ENCODE results near the gene UGT1A3.

Gene UGT1A3

GRCh38 chr2:233801357-233802131 is 72.7 kb downstream of the UGT1A3 start:
- Histone ChIP-seq H3K27ac (ENCODE audit: low read depth, low read length) (no peak overlapping the region), H3K9me3 (ENCODE audit: control insufficient read depth in 5 of 5, low read length in 5 of 5) (no peaks in the 10 kb centered on the region), H3K27me3 (ENCODE audit: control insufficient read depth in 5 of 5, insufficient read depth in 4 of 5, low read length in 5 of 5) (peaks cover 0 to 3% (median 0%) of the 10 kb centered on the region in 5 donors), H3K4me3 (ENCODE audit: low read depth in 1 of 5, low read length in 5 of 5) (no peak overlapping the region), H3K9ac (ENCODE audit: low read length in 5 of 5) (no peak overlapping the region), H3K36me3 (ENCODE audit: control insufficient read depth in 5 of 5, insufficient read depth in 5 of 5, low read length in 5 of 5) (no peaks in the 10 kb centered on the region), H3K4me1 (ENCODE audit: control insufficient read depth in 5 of 5, insufficient read depth in 5 of 5, low read length in 5 of 5) (no peaks in the 10 kb centered on the region)

- Histone ChIP-seq H3K4me3 (ENCODE audit: low read depth in 1 of 5, low read length in 5 of 5) (no peak overlapping the region), H3K27me3 (ENCODE audit: control insufficient read depth in 5 of 5, insufficient read depth in 4 of 5, low read length in 5 of 5) (peaks cover 0 to 3% (median 0%) of the 10 kb centered on the region in 5 donors), H3K9ac (ENCODE audit: low read length in 5 of 5) (no peak overlapping the region), H3K4me1 (ENCODE audit: control insufficient read depth in 5 of 5, insufficient read depth in 5 of 5, low read length in 5 of 5) (no peaks in the 10 kb centered on the region), H3K36me3 (ENCODE audit: control insufficient read depth in 5 of 5, insufficient read depth in 5 of 5, low read length in 5 of 5) (no peaks in the 10 kb centered on the region), H3K27ac (ENCODE audit: low read depth, low read length) (no peak overlapping the region), H3K9me3 (ENCODE audit: control insufficient read depth in 5 of 5, low read length in 5 of 5) (no peaks in the 10 kb centered on the region)
These were observed 73.4 kb downstream of the UGT1A3 start for GRCh38 chr2:233802132-233802815.

GRCh38 chr2:233803292-233803911 is 74.6 kb downstream of the UGT1A3 start:
- H3K4me3 ChIP-seq (ENCODE audit: low read depth in 1 of 5, low read length in 5 of 5), result no peak overlapping the region
- H3K36me3 ChIP-seq (ENCODE audit: control insufficient read depth in 5 of 5, insufficient read depth in 5 of 5, low read length in 5 of 5), result no peaks in the 10 kb centered on the region
- peaks cover 0 to 3% (median 0%) of the 10 kb centered on the region in 5 donors for H3K27me3 ChIP-seq (ENCODE audit: control insufficient read depth in 5 of 5, insufficient read depth in 4 of 5, low read length in 5 of 5)
- no peak overlapping the region for H3K9ac ChIP-seq (ENCODE audit: low read length in 5 of 5)
- H3K4me1 ChIP-seq (ENCODE audit: control insufficient read depth in 5 of 5, insufficient read depth in 5 of 5, low read length in 5 of 5), result no peaks in the 10 kb centered on the region
- H3K27ac ChIP-seq (ENCODE audit: low read depth, low read length), result no peak overlapping the region
- H3K9me3 ChIP-seq (ENCODE audit: control insufficient read depth in 5 of 5, low read length in 5 of 5), result no peaks in the 10 kb centered on the region

GRCh38 chr2:233803994-233804393 is 75.2 kb downstream of the UGT1A3 start:
- Histone ChIP-seq H3K27ac (ENCODE audit: low read depth, low read length) (no peak overlapping the region), H3K9ac (ENCODE audit: low read length in 5 of 5) (no peak overlapping the region), H3K36me3 (ENCODE audit: control insufficient read depth in 5 of 5, insufficient read depth in 5 of 5, low read length in 5 of 5) (no peaks in the 10 kb centered on the region), H3K4me3 (ENCODE audit: low read depth in 1 of 5, low read length in 5 of 5) (no peak overlapping the region), H3K27me3 (ENCODE audit: control insufficient read depth in 5 of 5, insufficient read depth in 4 of 5, low read length in 5 of 5) (peaks cover 0 to 6% (median 0%) of the 10 kb centered on the region in 5 donors), H3K9me3 (ENCODE audit: control insufficient read depth in 5 of 5, low read length in 5 of 5) (no peaks in the 10 kb centered on the region), H3K4me1 (ENCODE audit: control insufficient read depth in 5 of 5, insufficient read depth in 5 of 5, low read length in 5 of 5) (no peaks in the 10 kb centered on the region)

GRCh38 chr2:233807215-233807865 is 78.5 kb downstream of the UGT1A3 start:
- no peaks in the 10 kb centered on the region for H3K4me1 ChIP-seq (ENCODE audit: control insufficient read depth in 5 of 5, insufficient read depth in 5 of 5, low read length in 5 of 5)
- H3K36me3 ChIP-seq (ENCODE audit: control insufficient read depth in 5 of 5, insufficient read depth in 5 of 5, low read length in 5 of 5), result no peaks in the 10 kb centered on the region
- H3K27ac ChIP-seq (ENCODE audit: low read depth, low read length), result no peak overlapping the region
- H3K27me3 ChIP-seq (ENCODE audit: control insufficient read depth in 5 of 5, insufficient read depth in 4 of 5, low read length in 5 of 5), result peaks cover 0 to 10% (median 0%) of the 10 kb centered on the region in 5 donors
- H3K9ac ChIP-seq (ENCODE audit: low read length in 5 of 5), result no peak overlapping the region
- H3K4me3 ChIP-seq (ENCODE audit: low read depth in 1 of 5, low read length in 5 of 5), result no peak overlapping the region
- H3K9me3 ChIP-seq (ENCODE audit: control insufficient read depth in 5 of 5, low read length in 5 of 5), result no peaks in the 10 kb centered on the region

- H3K9me3 ChIP-seq (ENCODE audit: control insufficient read depth in 5 of 5, low read length in 5 of 5), result no peaks in the 10 kb centered on the region
- no peak overlapping the region for H3K4me3 ChIP-seq (ENCODE audit: low read depth in 1 of 5, low read length in 5 of 5)
- no peak overlapping the region for H3K27ac ChIP-seq (ENCODE audit: low read depth, low read length)
- no peaks in the 10 kb centered on the region for H3K4me1 ChIP-seq (ENCODE audit: control insufficient read depth in 5 of 5, insufficient read depth in 5 of 5, low read length in 5 of 5)
- H3K36me3 ChIP-seq (ENCODE audit: control insufficient read depth in 5 of 5, insufficient read depth in 5 of 5, low read length in 5 of 5), result no peaks in the 10 kb centered on the region
- H3K27me3 ChIP-seq (ENCODE audit: control insufficient read depth in 5 of 5, insufficient read depth in 4 of 5, low read length in 5 of 5), result peaks cover 0 to 10% (median 0%) of the 10 kb centered on the region in 5 donors
- no peak overlapping the region for H3K9ac ChIP-seq (ENCODE audit: low read length in 5 of 5)
These were observed 79.4 kb downstream of the UGT1A3 start for GRCh38 chr2:233807966-233808935.

- Histone ChIP-seq H3K9ac (ENCODE audit: low read length in 5 of 5) (no peak overlapping the region), H3K36me3 (ENCODE audit: control insufficient read depth in 5 of 5, insufficient read depth in 5 of 5, low read length in 5 of 5) (no peaks in the 10 kb centered on the region), H3K4me3 (ENCODE audit: low read depth in 1 of 5, low read length in 5 of 5) (no peak overlapping the region), H3K9me3 (ENCODE audit: control insufficient read depth in 5 of 5, low read length in 5 of 5) (no peaks in the 10 kb centered on the region), H3K27ac (ENCODE audit: low read depth, low read length) (no peak overlapping the region), H3K27me3 (ENCODE audit: control insufficient read depth in 5 of 5, insufficient read depth in 4 of 5, low read length in 5 of 5) (peaks cover 0 to 10% (median 0%) of the 10 kb centered on the region in 5 donors), H3K4me1 (ENCODE audit: control insufficient read depth in 5 of 5, insufficient read depth in 5 of 5, low read length in 5 of 5) (no peaks in the 10 kb centered on the region)
These were observed 81.5 kb downstream of the UGT1A3 start for GRCh38 chr2:233810385-233810784.

GRCh38 chr2:233811087-233811486 is 82.2 kb downstream of the UGT1A3 start:
- H3K9ac ChIP-seq (ENCODE audit: low read length in 5 of 5), result no peak overlapping the region
- no peaks in the 10 kb centered on the region for H3K36me3 ChIP-seq (ENCODE audit: control insufficient read depth in 5 of 5, insufficient read depth in 5 of 5, low read length in 5 of 5)
- H3K9me3 ChIP-seq (ENCODE audit: control insufficient read depth in 5 of 5, low read length in 5 of 5), result no peaks in the 10 kb centered on the region
- H3K27me3 ChIP-seq (ENCODE audit: control insufficient read depth in 5 of 5, insufficient read depth in 4 of 5, low read length in 5 of 5), result peaks cover 0 to 10% (median 0%) of the 10 kb centered on the region in 5 donors
- no peak overlapping the region for H3K4me3 ChIP-seq (ENCODE audit: low read depth in 1 of 5, low read length in 5 of 5)
- H3K4me1 ChIP-seq (ENCODE audit: control insufficient read depth in 5 of 5, insufficient read depth in 5 of 5, low read length in 5 of 5), result no peaks in the 10 kb centered on the region
- H3K27ac ChIP-seq (ENCODE audit: low read depth, low read length), result no peak overlapping the region

- Histone ChIP-seq H3K9me3 (ENCODE audit: control insufficient read depth in 5 of 5, low read length in 5 of 5) (peaks cover 0 to 3% (median 0%) of the 10 kb centered on the region in 5 donors), H3K36me3 (ENCODE audit: control insufficient read depth in 5 of 5, insufficient read depth in 5 of 5, low read length in 5 of 5) (no peaks in the 10 kb centered on the region), H3K27me3 (ENCODE audit: control insufficient read depth in 5 of 5, insufficient read depth in 4 of 5, low read length in 5 of 5) (peaks cover 0 to 10% (median 0%) of the 10 kb centered on the region in 5 donors), H3K27ac (ENCODE audit: low read depth, low read length) (no peak overlapping the region), H3K4me1 (ENCODE audit: control insufficient read depth in 5 of 5, insufficient read depth in 5 of 5, low read length in 5 of 5) (peaks cover 0 to 5% (median 5%) of the 10 kb centered on the region in 5 donors), H3K9ac (ENCODE audit: low read length in 5 of 5) (no peak overlapping the region), H3K4me3 (ENCODE audit: low read depth in 1 of 5, low read length in 5 of 5) (no peak overlapping the region)
These were observed 82.9 kb downstream of the UGT1A3 start for GRCh38 chr2:233811732-233812131.

Data from subcutaneous abdominal adipose tissue (tissue), 5 donors.